IMR-90 (cell line): Measurements from ENCODE around the gene GRK5.

ENCODE experiments used
- BHLHE40 ChIP-seq: fragments of 150-350 bp; IDR thresholded peaks from 2 replicates; pipeline ENCODE4 v1.6.1; 2016; ENCODE audit warnings: mild to moderate bottlenecking, low read depth, low read length
- CEBPB ChIP-seq: IDR thresholded peaks from 2 replicates; pipeline ENCODE4 v1.6.1; 2012; ENCODE audit warnings: low read depth, low read length, improper control_type of control experiment
- CTCF ChIP-seq: conservative IDR thresholded peaks from 2 replicates; pipeline ENCODE4 v1.5.1; 2012; ENCODE audit warnings: mild to moderate bottlenecking, low read depth, low read length, improper control_type of control experiment
- ELK1 ChIP-seq: fragments of 150-350 bp; IDR thresholded peaks from 2 replicates; pipeline ENCODE4 v1.6.1; 2016; ENCODE audit warnings: low read depth, mild to moderate bottlenecking, low read length, moderate library complexity, borderline replicate concordance
- FOS ChIP-seq: fragments of 150-350 bp; IDR thresholded peaks from 2 replicates; pipeline ENCODE4 v1.6.1; 2016; ENCODE audit warnings: low read depth, low read length
- MAFK ChIP-seq: IDR thresholded peaks from 2 replicates; pipeline ENCODE4 v1.6.1; 2012; ENCODE audit warnings: low read depth, low read length, improper control_type of control experiment
- MAZ ChIP-seq: IDR thresholded peaks from 2 replicates; pipeline ENCODE4 v1.6.1; 2012; ENCODE audit warnings: low read depth, mild to moderate bottlenecking, low read length, improper control_type of control experiment, moderate library complexity, borderline replicate concordance
- MXI1 ChIP-seq: IDR thresholded peaks from 2 replicates; pipeline ENCODE4 v1.6.1; 2012; ENCODE audit warnings: low read depth, mild to moderate bottlenecking, low read length, moderate library complexity, borderline replicate concordance
- NFE2L2 ChIP-seq: fragments of 150-350 bp; IDR thresholded peaks from 2 replicates; pipeline ENCODE4 v1.6.1; 2016; ENCODE audit warnings: low read depth, mild to moderate bottlenecking, low read length
- POLR2A ChIP-seq: IDR thresholded peaks from 2 replicates; pipeline ENCODE4 v1.6.1; 2012; ENCODE audit warnings: mild to moderate bottlenecking, low read depth, low read length
- RAD21 ChIP-seq: IDR thresholded peaks from 2 replicates; pipeline ENCODE4 v1.6.1; 2012; ENCODE audit warnings: low read length, improper control_type of control experiment
- RCOR1 ChIP-seq: IDR thresholded peaks from 2 replicates; pipeline ENCODE4 v1.6.1; 2012; ENCODE audit warnings: mild to moderate bottlenecking, low read length, improper control_type of control experiment; ENCODE audit not compliant: insufficient replicate concordance
- SMC3 ChIP-seq: fragments of 150-350 bp; IDR thresholded peaks from 2 replicates; pipeline ENCODE4 v1.6.1; 2016; ENCODE audit warnings: low read depth, mild to moderate bottlenecking, antibody characterized with exemption, low read length, moderate library complexity
- USF2 ChIP-seq: fragments of 150-350 bp; IDR thresholded peaks from 2 replicates; pipeline ENCODE4 v1.6.1; 2017; ENCODE audit warnings: mild to moderate bottlenecking, antibody characterized with exemption, low read length, low read depth

GRCh38 chr10:119393019-119393418 lies 185.6 kb downstream of the GRK5 start:
- TF ChIP-seq POLR2A, result no peak
- no peak for TF ChIP-seq CEBPB
- no peak for TF ChIP-seq CTCF
- TF ChIP-seq MXI1, result no peak
- TF ChIP-seq RCOR1, result no peak
- no peak for TF ChIP-seq FOS
- no peak for TF ChIP-seq USF2
- no peak for TF ChIP-seq SMC3
- TF ChIP-seq BHLHE40, result no peak
- no peak for TF ChIP-seq MAZ
- TF ChIP-seq ELK1, result no peak
- no peak for TF ChIP-seq MAFK
- no peak for TF ChIP-seq RAD21
- TF ChIP-seq NFE2L2, result no peak
